GM19025 (cell line): Measurements from ENCODE around the gene HECA.
"Not testable (repeated sequence)": the region's sequence is repeated elsewhere in the genome, so short reads cannot be mapped to it uniquely, and the experiment has no call there.

ENCODE experiments used
- ATAC-seq: cut with Tn5 transposase; IDR thresholded peaks from one replicate; pipeline ENCODE4 v1.9.1; 2021; ENCODE audit warnings: mild to moderate bottlenecking, low read depth, moderate library complexity; ENCODE audit not compliant: unreplicated experiment

HECA gene

GRCh38 chr6:139198529-139199288, 63.8 kb downstream of the HECA start:
- ATAC-seq: no peak

- ATAC-seq: no peak
Observed at GRCh38 chr6:139201378-139201777, 66.5 kb downstream of the HECA start.

GRCh38 chr6:139204978-139205377, 70.1 kb downstream of the HECA start:
- no peak for ATAC-seq

GRCh38 chr6:139205843-139206242, 71.0 kb downstream of the HECA start:
- no peak for ATAC-seq

GRCh38 chr6:139210766-139211165, 75.9 kb downstream of the HECA start:
- ATAC-seq: not testable (repeated sequence)

- not testable (repeated sequence) for ATAC-seq
Observed at GRCh38 chr6:139212460-139212859, 77.6 kb downstream of the HECA start.

GRCh38 chr6:139219271-139219729, 84.4 kb downstream of the HECA start:
- peak; percentile 100 for ATAC-seq

GRCh38 chr6:139219746-139220145, 84.9 kb downstream of the HECA start:
- ATAC-seq: no peak

- ATAC-seq: not testable (repeated sequence)
Observed at GRCh38 chr6:139228387-139228786, 93.5 kb downstream of the HECA start.
